K562 (cell line): ENCODE measurements around the gene RBFOX2. TPM values are rescaled to one million over a fixed set of nuclear protein-coding genes. Genes with fewer than 3 reads are reported as not detected.

Experiments
- CBFA2T3 ChIP-seq: fragments of 450-650 bp; IDR thresholded peaks from 2 replicates; pipeline ENCODE4 v1.6.1; 2017
- JUND ChIP-seq, 2 experiments: IDR thresholded peaks; 2 replicates in 1 of 2; 3 replicates in 1 of 2; pipeline ENCODE4 v1.6.1; 2011; ENCODE audit warnings: borderline replicate concordance in 2 of 2, low read depth in 2 of 2, low read length in 2 of 2, improper control_type of control experiment in 1 of 2, missing biosample characterization in 1 of 2, missing genetic modification characterization in 1 of 2, missing genetic modification reagents in 1 of 2
- RUNX1 ChIP-seq: sonication (generic); IDR thresholded peaks from 2 replicates; pipeline ENCODE4 v1.6.1; 2016; ENCODE audit warnings: antibody characterized with exemption, low read depth
- TSHZ1 ChIP-seq: fragments of 250-450 bp; sonication (Bioruptor Pico); IDR thresholded peaks from 2 replicates; pipeline ENCODE4 v1.4.0; 2020; ENCODE audit warnings: mild to moderate bottlenecking, moderate library complexity
- ZNF318 ChIP-seq, 2 experiments: fragments of 450-650 bp; IDR thresholded peaks; 2 replicates each; pipeline ENCODE4 v1.6.1; 2016; ENCODE audit warnings: mild to moderate bottlenecking in 2 of 2, borderline replicate concordance in 1 of 2, low read depth in 1 of 2, moderate library complexity in 1 of 2
- ZNF592 ChIP-seq: fragments of 450-650 bp; IDR thresholded peaks from 2 replicates; pipeline ENCODE4 v1.6.1; 2017; ENCODE audit warnings: antibody characterized with exemption, mild to moderate bottlenecking
- polyA plus RNA-seq, 8 experiments: library from polyadenylated mRNA; depleted of rRNA in 4 of 8; stranded (reverse) in 5 of 8; unstranded in 3 of 8; fragments of >200 nt; fragmentation: Nextera tagmentation in 2 of 8; fragmentation: Illumina TruSeq in 1 of 8; extraction: Ambion mirVana in 2 of 8; extraction: Trizol in 1 of 8; gene quantifications; 2 replicates each; pipeline versions ENCODE4 v1.2.1 to v1.2.3, GENCODE V29; 2011 to 2014; ENCODE audit warnings: inconsistent platforms in 1 of 8, missing spikeins in 1 of 8
- total RNA-seq, 7 experiments: library from RNA; depleted of rRNA in 6 of 7; stranded (reverse); fragments of >200 nt in 6 of 7; fragmentation: Illumina TruSeq in 2 of 7; extraction: Trizol in 2 of 7; gene quantifications; 2 replicates each; pipeline versions ENCODE4 v1.2.1 to v1.2.3, GENCODE V29; 2011 to 2021; ENCODE audit warnings: low replicate concordance in 1 of 7

The RBFOX2 gene
- total and polyA plus RNA-seq, 9 of the 15 experiments (the other 6 are each of a cell fraction or from before 2014, with no cell fraction given) = 5.8 to 24.8 (median 14.2) TPM

- TF ChIP-seq ZNF592 (no peak), RUNX1 (no peak), CBFA2T3 (no peak), JUND (IDR thresholded peaks at IDR 0.05; ENCODE audit: borderline replicate concordance, low read depth, low read length) (no peak), JUND (tag; IDR thresholded peaks at IDR 0.05; ENCODE audit: borderline replicate concordance, low read depth, low read length) (no peak), TSHZ1 (CRISPR knock-in tag) (no peak), ZNF318 (IDR thresholded peaks at IDR 0.05; ENCODE audit: borderline replicate concordance in 1 of 2, low read depth in 1 of 2) (no peak)
Measured at GRCh38 chr22:35777335-35777975, 251.2 kb downstream of the RBFOX2 start (continued).
